Thyroid gland (tissue), 4 donors: ENCODE data around the gene ZNF862.

Source experiments
- POLR2A ChIP-seq, 2 donors: fragments of 450-650 bp; IDR thresholded peaks; one replicate each; pipeline ENCODE4 v1.6.1; 2017; ENCODE audit warnings: antibody characterized with exemption in 2 of 2, mild to moderate bottlenecking in 2 of 2, moderate library complexity in 1 of 2
- TF ChIP-seq, protein P1 (sequence below), 6 experiments: fragments of 200-600 bp in 3 of 6; fragments of 450-650 bp in 3 of 6; sonication (generic) in 3 of 6; IDR thresholded peaks; one replicate each; pipeline ENCODE4 v1.5.1; 2016 to 2019; ENCODE audit warnings: antibody characterized with exemption in 6 of 6, mild to moderate bottlenecking in 2 of 6, inconsistent platforms in 1 of 6, moderate library complexity in 1 of 6

DNA sequence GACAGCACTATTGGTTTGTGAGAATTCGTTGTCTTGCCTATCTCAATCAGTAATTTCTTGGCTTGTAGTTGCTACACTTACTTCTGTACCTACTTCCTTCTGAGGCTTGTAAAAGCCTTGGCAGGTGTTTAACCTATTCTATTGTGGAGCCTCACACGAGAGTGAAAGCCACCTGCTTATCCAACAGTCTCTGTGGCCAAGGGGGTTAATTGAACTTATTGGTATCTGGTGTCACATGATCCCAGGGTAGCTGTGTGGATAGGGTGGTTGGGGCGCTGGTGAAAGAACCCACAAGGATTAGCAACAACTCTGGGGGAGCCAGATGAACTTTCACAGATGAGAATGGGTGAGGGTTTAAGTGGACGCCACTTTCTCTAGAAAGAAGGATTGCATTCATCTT, 21.7 kb downstream of the ZNF862 start:
- TF ChIP-seq POLR2A (IDR thresholded peaks at IDR 0.05), result no peak
- TF ChIP-seq, protein P1, sequence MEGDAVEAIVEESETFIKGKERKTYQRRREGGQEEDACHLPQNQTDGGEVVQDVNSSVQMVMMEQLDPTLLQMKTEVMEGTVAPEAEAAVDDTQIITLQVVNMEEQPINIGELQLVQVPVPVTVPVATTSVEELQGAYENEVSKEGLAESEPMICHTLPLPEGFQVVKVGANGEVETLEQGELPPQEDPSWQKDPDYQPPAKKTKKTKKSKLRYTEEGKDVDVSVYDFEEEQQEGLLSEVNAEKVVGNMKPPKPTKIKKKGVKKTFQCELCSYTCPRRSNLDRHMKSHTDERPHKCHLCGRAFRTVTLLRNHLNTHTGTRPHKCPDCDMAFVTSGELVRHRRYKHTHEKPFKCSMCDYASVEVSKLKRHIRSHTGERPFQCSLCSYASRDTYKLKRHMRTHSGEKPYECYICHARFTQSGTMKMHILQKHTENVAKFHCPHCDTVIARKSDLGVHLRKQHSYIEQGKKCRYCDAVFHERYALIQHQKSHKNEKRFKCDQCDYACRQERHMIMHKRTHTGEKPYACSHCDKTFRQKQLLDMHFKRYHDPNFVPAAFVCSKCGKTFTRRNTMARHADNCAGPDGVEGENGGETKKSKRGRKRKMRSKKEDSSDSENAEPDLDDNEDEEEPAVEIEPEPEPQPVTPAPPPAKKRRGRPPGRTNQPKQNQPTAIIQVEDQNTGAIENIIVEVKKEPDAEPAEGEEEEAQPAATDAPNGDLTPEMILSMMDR (IDR thresholded peaks at IDR 0.05), result no peak
